ENCODE data around the gene NDUFAF2. TPM values are rescaled to one million over a fixed set of nuclear protein-coding genes. Genes with fewer than 3 reads are reported as not detected.

Gene NDUFAF2
- total and polyA plus RNA-seq, 7 donors: 32.1 to 87.2 (median 57.4) TPM

DNA sequence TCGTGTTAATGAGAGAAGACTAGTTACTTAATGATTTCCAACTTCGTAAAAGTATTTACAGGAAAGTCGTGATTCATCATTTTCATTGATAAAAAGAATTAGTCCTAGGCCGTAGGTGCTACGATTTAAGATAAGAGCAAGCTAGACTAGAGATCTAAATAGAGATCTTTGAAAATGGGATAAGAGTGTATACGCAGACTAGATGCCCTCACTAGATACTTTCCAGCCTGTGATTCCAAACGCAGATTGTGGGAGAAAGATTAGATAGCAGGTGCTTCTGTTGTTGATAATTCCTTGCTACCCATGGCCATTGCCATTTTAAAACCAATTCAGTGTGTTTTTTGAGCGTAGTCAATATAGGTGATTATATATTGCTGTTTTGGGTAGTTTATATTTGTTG lies 223.9 kb downstream of the NDUFAF2 start:
- TF ChIP-seq CTCF (IDR thresholded peaks at IDR 0.05): no peak
- DNase-seq (no peak), ATAC-seq (no peak)
- no peak overlapping the region for H3K4me3 ChIP-seq
- H3K4me1 ChIP-seq: no peaks in the 10 kb centered on the region
- H3K27ac ChIP-seq: no peak overlapping the region
- intact Hi-C loops (cut with DNase I): loop anchor here (10.0 kb wide), 1 partner anchor 224 kb away; the partner anchor contains the start of genes ERCC8 (in 2 of the 2) and NDUFAF2 (in 2 of the 2)
- WGBS, 3 donors: 92 to 95% (median 95%) methylated on average over 8 of the region's 8 CpGs
- H3K27me3 ChIP-seq (ENCODE audit: insufficient read depth in 3 of 3, low read length in 2 of 3): no peaks in the 10 kb centered on the region
- H3K36me3 ChIP-seq (ENCODE audit: insufficient read depth in 1 of 2, low read depth in 1 of 2): no peaks in the 10 kb centered on the region
- H3K9me3 ChIP-seq: no peaks in the 10 kb centered on the region

DNA sequence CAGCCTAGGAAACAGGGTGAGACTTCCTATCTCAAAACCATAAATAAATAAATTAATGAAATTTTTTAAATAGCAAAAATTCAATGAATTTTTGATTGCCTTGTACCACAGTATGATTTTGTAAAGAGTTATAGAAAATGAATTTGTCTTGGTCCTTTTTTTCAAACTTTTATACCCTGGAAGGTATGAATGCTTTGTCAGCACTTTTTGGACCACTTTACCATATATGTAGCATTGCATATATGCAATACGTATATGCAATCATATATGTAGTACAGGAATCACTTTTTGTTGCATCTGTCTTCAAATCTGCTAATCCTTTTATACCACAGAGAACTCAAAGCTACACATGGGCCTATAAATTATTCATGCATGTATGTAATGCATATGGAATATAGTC lies 226.5 kb downstream of the NDUFAF2 start:
- ATAC-seq (no peak), DNase-seq (no peak)
- no peaks in the 10 kb centered on the region for H3K27me3 ChIP-seq (ENCODE audit: insufficient read depth in 3 of 3, low read length in 2 of 3)
- 97 to 100% (median 97%) methylated on average over 1 of the region's 1 CpG for WGBS, 3 donors
- no peak overlapping the region for H3K4me3 ChIP-seq
- no peaks in the 10 kb centered on the region for H3K4me1 ChIP-seq
- H3K27ac ChIP-seq: no peak overlapping the region
- intact Hi-C loops (cut with DNase I): no loop called here
- no peak for TF ChIP-seq CTCF (IDR thresholded peaks at IDR 0.05)
- H3K36me3 ChIP-seq (ENCODE audit: insufficient read depth in 1 of 2, low read depth in 1 of 2): no peaks in the 10 kb centered on the region
- H3K9me3 ChIP-seq: no peaks in the 10 kb centered on the region

GRCh38 chr5:61176631-61177030 lies 231.6 kb downstream of the NDUFAF2 start:
- Histone ChIP-seq H3K4me1 (no peaks in the 10 kb centered on the region), H3K4me3 (no peak overlapping the region), H3K9me3 (no peaks in the 10 kb centered on the region), H3K27ac (no peak overlapping the region), H3K27me3 (ENCODE audit: insufficient read depth in 3 of 3, low read length in 2 of 3) (no peaks in the 10 kb centered on the region), H3K36me3 (ENCODE audit: insufficient read depth in 1 of 2, low read depth in 1 of 2) (no peaks in the 10 kb centered on the region)
- DNase-seq: no peak
- intact Hi-C loops (cut with DNase I): no loop called here
- TF ChIP-seq CTCF (IDR thresholded peaks at IDR 0.05): no peak
- WGBS, 3 donors: 77 to 83% (median 81%) methylated on average over 3 of the region's 3 CpGs
- ATAC-seq: no peak

DNA sequence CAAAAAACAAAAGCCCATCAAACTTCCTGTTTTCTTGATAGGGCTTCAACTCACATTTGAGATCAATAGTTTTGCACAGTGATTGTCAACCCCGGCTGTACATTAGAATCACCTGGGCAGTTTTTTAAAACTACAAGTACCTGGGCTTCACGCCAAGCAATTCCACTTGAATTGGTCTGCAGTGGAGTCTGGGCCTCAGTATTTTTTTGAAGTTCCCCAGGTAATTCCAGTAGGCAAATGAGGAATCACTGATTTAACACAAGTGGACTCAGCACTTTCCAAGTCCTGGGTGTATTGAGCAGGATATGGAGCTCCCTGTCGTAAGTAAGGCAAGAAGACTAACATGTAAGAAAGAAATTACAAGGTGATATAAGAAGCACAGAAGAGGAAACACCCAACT lies 232.1 kb downstream of the NDUFAF2 start:
- DNase-seq (no peak), ATAC-seq (no peak)
- Histone ChIP-seq H3K4me3 (no peak overlapping the region), H3K4me1 (no peaks in the 10 kb centered on the region), H3K36me3 (ENCODE audit: insufficient read depth in 1 of 2, low read depth in 1 of 2) (no peaks in the 10 kb centered on the region), H3K9me3 (no peaks in the 10 kb centered on the region), H3K27me3 (ENCODE audit: insufficient read depth in 3 of 3, low read length in 2 of 3) (no peaks in the 10 kb centered on the region), H3K27ac (no peak overlapping the region)
- TF ChIP-seq CTCF (IDR thresholded peaks at IDR 0.05): no peak
- WGBS, 3 donors: 95 to 97% (median 95%) methylated on average over 3 of the region's 3 CpGs
- intact Hi-C loops (cut with DNase I): no loop called here

- no peak for ATAC-seq
- H3K4me1 ChIP-seq: no peaks in the 10 kb centered on the region
- 82 to 91% (median 85%) methylated on average over 7 of the region's 7 CpGs for WGBS, 3 donors
- H3K4me3 ChIP-seq: no peak overlapping the region
- no peak for DNase-seq
- no peaks in the 10 kb centered on the region for H3K27me3 ChIP-seq (ENCODE audit: insufficient read depth in 3 of 3, low read length in 2 of 3)
- TF ChIP-seq CTCF (IDR thresholded peaks at IDR 0.05): no peak
- H3K9me3 ChIP-seq: no peaks in the 10 kb centered on the region
- H3K36me3 ChIP-seq (ENCODE audit: insufficient read depth in 1 of 2, low read depth in 1 of 2): no peaks in the 10 kb centered on the region
- no peak overlapping the region for H3K27ac ChIP-seq
- intact Hi-C loops (cut with DNase I): no loop called here
These were observed 232.7 kb downstream of the NDUFAF2 start for GRCh38 chr5:61177716-61178115.

All from psoas muscle (tissue), 8 donors.